Fibroblast of mammary gland (primary cell): Measurements from ENCODE around the gene UBE2S.

Experiments used
- DNase-seq: peaks from one replicate; pipeline ENCODE4 v3.0.0-alpha.2; 2010; ENCODE audit warnings: low read depth
- H3K4me3 ChIP-seq: 2 replicates; pipeline ENCODE4 v1.5.1; 2011; ENCODE audit warnings: low read depth, mild to moderate bottlenecking, low read length, moderate library complexity; ENCODE audit not compliant: control insufficient read depth
- TF ChIP-seq, protein P1 (sequence below): conservative IDR thresholded peaks from 2 replicates; pipeline ENCODE4 v1.5.1; 2011; ENCODE audit warnings: low read depth, low read length, inconsistent platforms; ENCODE audit not compliant: control insufficient read depth, insufficient read depth

UBE2S gene

DNA sequence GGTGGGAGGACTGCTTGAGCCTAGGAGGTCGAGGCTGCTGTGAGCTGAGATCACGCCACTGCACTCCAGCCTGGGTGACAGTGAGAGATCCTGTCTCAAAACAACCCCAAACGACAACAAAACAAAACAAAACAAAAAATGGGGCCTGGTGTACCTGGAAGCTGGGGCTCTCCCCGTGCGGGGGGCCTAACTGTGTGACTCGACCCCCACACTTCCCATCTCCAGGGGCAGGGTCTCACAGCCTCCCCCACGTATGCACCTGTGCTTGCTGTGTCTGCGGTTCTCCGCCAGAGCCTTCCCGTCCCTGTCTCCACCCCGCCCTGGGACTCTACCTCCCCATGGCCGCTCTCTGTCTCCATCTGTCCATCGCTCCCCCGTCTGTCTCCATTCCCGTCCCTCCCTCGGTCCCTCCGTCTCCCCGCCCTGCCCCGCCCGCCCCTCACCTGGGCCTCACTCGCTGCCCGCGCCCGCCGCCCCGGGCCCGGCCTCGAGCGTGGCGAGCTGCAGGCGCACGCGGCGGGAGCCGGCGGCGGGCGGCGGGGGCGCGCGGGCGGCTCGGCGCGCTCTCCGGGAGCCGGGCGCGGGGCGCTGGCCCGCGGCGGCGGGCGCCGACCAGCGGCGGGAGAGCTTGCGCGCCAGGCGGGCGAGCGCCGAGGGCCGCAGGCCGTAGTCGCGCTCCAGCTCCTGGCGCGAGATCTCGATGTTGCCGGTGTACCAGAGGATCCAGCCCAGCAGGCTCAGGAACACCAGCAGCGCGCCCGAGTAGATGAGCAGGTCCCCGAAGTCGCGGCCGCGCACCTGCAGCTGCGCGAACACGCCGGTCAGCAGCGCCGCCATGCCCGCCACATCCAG, 24.1 kb downstream of the UBE2S start:
- H3K4me3 ChIP-seq, result peak overlapping the region; percentile 22
- DNase-seq, result peak; percentile 64
- TF ChIP-seq, protein P1, sequence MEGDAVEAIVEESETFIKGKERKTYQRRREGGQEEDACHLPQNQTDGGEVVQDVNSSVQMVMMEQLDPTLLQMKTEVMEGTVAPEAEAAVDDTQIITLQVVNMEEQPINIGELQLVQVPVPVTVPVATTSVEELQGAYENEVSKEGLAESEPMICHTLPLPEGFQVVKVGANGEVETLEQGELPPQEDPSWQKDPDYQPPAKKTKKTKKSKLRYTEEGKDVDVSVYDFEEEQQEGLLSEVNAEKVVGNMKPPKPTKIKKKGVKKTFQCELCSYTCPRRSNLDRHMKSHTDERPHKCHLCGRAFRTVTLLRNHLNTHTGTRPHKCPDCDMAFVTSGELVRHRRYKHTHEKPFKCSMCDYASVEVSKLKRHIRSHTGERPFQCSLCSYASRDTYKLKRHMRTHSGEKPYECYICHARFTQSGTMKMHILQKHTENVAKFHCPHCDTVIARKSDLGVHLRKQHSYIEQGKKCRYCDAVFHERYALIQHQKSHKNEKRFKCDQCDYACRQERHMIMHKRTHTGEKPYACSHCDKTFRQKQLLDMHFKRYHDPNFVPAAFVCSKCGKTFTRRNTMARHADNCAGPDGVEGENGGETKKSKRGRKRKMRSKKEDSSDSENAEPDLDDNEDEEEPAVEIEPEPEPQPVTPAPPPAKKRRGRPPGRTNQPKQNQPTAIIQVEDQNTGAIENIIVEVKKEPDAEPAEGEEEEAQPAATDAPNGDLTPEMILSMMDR, result no peak

DNA sequence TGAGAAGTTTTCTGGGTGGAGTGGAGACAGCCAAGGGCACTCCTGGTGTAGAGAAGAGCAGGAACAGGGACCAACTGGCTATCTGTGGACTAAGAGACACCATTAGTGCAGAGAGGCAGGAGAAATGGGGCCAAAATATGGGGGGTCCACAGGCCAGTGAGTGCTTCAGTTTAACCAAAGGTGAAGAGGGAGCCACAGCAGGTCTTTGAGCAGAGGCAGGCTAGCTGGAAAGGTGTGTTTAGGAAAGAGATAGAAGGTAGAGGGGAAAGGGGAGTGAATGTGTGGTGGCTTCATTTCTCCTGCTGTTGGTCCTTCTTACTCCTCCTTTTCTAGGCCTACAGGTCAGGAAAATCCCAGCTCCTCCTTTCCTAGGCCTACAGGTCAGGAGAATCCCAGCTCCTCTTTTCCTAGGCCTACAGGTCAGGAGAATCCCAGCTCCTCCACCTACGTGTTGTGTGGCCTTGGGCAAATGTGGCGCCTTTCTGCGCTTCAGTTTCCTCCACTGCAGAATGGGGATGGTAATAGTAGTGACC, 25.0 kb downstream of the UBE2S start:
- no peak overlapping the region for H3K4me3 ChIP-seq
- DNase-seq, result no peak
- TF ChIP-seq, protein P1, result no peak

DNA sequence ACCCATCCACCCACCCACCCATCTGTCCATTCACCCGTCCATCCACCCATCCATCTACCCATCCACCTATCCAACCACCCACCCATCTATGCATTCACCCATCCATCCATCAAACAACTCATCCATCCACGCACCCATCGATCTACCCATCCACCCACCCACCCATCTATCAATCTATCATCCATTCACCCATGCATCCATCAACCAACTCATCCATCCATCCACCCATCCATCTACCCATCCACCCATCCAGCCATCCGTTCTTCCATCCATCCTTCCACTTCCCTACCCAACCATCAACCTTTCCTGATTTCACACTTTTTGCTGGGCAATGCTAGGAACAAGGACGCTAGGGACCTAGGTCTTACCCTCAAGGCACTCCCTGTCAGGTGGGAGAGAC, 25.6 kb downstream of the UBE2S start:
- no peak overlapping the region for H3K4me3 ChIP-seq
- TF ChIP-seq, protein P1, result no peak
- no peak for DNase-seq

DNA sequence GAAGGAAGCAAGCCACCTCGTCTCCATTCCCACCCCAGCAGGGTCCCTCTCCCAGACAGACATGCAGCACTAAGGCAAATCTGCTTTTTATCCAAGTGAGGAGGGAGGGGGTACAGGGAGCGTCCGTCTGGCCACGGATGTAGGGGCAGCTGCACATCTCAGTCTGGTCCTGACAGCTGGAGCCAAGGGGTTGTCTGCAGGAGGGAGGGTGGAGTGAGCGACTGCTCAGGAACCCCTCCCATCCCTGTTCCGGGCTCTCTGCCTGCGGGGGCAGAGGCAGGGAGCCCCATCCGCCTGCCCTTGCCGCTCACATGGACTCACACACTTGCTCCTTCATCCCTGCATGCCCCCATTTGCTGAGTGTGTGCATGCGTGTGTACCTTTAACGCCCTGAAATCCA, 28.4 kb downstream of the UBE2S start:
- H3K4me3 ChIP-seq, result no peak overlapping the region
- TF ChIP-seq, protein P1, result no peak
- no peak for DNase-seq

DNA sequence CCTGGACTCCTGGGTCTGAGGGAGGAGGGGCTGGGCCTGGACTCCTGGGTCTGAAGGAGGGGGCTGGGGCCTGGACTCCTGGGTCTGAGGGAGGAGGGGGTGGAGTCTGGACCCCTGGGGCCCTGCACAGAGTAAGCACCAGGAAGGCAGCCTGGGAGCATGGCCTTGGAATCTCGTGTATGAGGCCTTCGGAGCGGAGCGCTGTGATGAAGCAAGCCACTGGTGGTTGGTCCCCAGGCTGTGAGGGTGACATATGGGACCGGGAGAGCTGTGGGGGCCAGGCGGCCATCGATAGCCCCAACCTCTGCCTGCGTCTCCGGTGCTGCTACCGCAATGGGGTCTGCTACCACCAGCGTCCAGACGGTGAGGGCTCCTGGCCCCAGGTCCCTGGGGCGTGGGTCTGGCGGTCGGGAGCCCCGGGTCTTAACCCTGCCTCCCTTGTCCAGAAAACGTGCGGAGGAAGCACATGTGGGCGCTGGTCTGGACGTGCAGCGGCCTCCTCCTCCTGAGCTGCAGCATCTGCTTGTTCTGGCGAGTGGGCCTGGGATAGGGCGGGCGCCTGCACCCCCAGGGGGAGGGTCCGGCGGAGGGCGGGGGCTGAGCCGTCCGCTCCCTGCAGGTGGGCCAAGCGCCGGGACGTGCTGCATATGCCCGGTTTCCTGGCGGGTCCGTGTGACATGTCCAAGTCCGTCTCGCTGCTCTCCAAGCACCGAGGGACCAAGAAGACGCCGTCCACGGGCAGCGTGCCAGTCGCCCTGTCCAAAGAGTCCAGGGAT, 30.0 kb downstream of the UBE2S start:
- no peak overlapping the region for H3K4me3 ChIP-seq
- TF ChIP-seq, protein P1, result no peak
- no peak for DNase-seq

DNA sequence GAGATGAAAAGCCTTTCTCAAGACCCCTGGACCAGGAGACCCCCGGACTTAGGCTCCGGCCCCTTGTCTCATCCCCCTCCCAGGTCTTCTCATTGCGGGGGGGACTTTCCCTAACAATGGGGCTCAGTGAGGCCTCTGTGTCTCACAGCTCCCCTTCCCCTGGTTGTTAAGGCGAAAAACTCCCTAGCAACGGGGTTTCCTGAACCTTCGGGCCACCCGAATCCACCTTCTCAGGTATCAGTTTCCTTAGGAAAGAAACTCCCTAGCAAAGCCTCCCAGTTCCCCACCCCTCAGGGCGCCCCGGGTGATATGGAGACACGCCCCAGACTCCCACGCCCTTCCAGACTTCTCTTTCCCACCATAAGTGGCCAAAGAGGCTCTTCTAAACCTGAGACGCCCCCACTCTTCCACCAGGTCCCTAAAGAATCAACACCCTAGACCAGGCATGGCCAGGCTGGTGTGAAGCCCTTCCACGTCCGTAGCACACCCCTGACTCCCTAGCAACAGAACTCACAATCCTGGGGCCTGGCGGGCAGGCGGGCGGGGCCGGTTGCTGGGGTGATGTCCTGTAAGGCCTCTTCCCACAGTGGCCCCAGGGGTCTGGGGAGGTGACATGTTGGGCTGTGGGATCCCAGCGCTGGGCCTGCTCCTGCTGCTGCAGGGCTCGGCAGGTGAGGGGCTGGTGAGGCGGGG, 31.2 kb downstream of the UBE2S start, which contains the start of gene TMEM190:
TMEM190 (plus strand) TSS at position 586 of the 693 bp plus-strand sequence; CDS start at position 614, 28 bp downstream.
- TF ChIP-seq, protein P1, result no peak
- no peak within 1 kb of the TSS for H3K4me3 ChIP-seq
- DNase-seq, result no peak
